Panc1 (cell line): ENCODE measurements around the gene DNAH6. TPM values are rescaled to one million over a fixed set of nuclear protein-coding genes. Genes with fewer than 3 reads are reported as not detected.

Experiments
- ATAC-seq: fragments of 200-7000 bp; cut with Tn5 transposase; 2 replicates; pipeline ENCODE4 v1.9.1; 2020; ENCODE audit warnings: mild to moderate bottlenecking, moderate library complexity
- BruUV-seq: library from RNA; stranded (reverse); fragments of 400-500 nt; replicated peaks from 2 replicates; lab custom pipeline; 2021; lab: Mats Ljungman, UMichigan
- CTCF ChIA-PET: fragments of 300-600 bp; sonication (Branson Sonifier 250); formaldehyde crosslinking; loops from one replicate; lab custom pipeline; 2022; ENCODE audit warnings: antibody characterized with exemption; lab: Charles Lee
- POLR2A ChIA-PET: fragments of 300-600 bp; sonication (Branson Sonifier 250); formaldehyde crosslinking; loops from one replicate; lab custom pipeline; 2022; ENCODE audit warnings: antibody characterized with exemption; lab: Charles Lee
- DNase-seq: peaks from one replicate; pipeline ENCODE4 v3.0.0-alpha.2; 2010; ENCODE audit warnings: low read depth, low spot score
- H3K27ac ChIP-seq: 2 replicates; pipeline ENCODE4 v1.5.1; 2011; ENCODE audit warnings: mild to moderate bottlenecking, low read length, inconsistent platforms
- H3K27me3 ChIP-seq: fragments of 200-500 bp; sonication (Bioruptor generic); 2 replicates; pipeline ENCODE4 v1.6.0; 2014; ENCODE audit warnings: low read length, inconsistent platforms; ENCODE audit not compliant: control insufficient read depth, insufficient read depth
- H3K36me3 ChIP-seq: fragments of 200-500 bp; sonication (Bioruptor generic); 2 replicates; pipeline ENCODE4 v1.5.1; 2014; ENCODE audit warnings: inconsistent platforms, mild to moderate bottlenecking, low read length, moderate library complexity; ENCODE audit not compliant: control insufficient read depth, insufficient read depth
- H3K4me1 ChIP-seq: 2 replicates; pipeline ENCODE4 v1.5.1; 2011; ENCODE audit warnings: inconsistent platforms, mild to moderate bottlenecking, low read length, moderate library complexity; ENCODE audit not compliant: control insufficient read depth, insufficient read depth
- H3K4me3 ChIP-seq, 2 experiments: 2 replicates each; pipeline ENCODE4 v1.5.1; 2011 to 2012; ENCODE audit warnings: low read depth in 2 of 2, low read length in 2 of 2, mild to moderate bottlenecking in 2 of 2, inconsistent platforms in 1 of 2, moderate library complexity in 1 of 2
- H3K9me3 ChIP-seq: fragments of 200-500 bp; sonication (Bioruptor generic); 2 replicates; pipeline ENCODE4 v1.5.1; 2014; ENCODE audit warnings: low read depth, mild to moderate bottlenecking, inconsistent platforms, low read length, moderate library complexity; ENCODE audit not compliant: control insufficient read depth, insufficient read depth
- POLR2AphosphoS5 ChIP-seq: IDR thresholded peaks from 2 replicates; pipeline ENCODE4 v1.6.1; 2012; ENCODE audit warnings: mild to moderate bottlenecking, low read depth, low read length, moderate library complexity
- SIN3A ChIP-seq: IDR thresholded peaks from 2 replicates; pipeline ENCODE4 v1.6.1; 2012; ENCODE audit warnings: low read depth, mild to moderate bottlenecking, low read length, moderate library complexity, borderline replicate concordance; ENCODE audit not compliant: insufficient read depth
- TCF7L2 ChIP-seq: IDR thresholded peaks from 2 replicates; pipeline ENCODE4 v1.6.1; 2011; ENCODE audit warnings: mild to moderate bottlenecking, low read depth, low read length, inconsistent platforms
- in situ Hi-C: cut with HindIII; loops from 2 replicates; pipeline ENCODE4 v1.10.0; 2016; ENCODE audit warnings: low sequenced_read_pairs, low pct_unique_long_range_greater_than_20kb
- intact Hi-C: fragments of 100-400 bp; cut with micrococcal nuclease; formaldehyde crosslinking; loops from one replicate; pipeline ENCODE4 v1.10.0; 2022; ENCODE audit not compliant: unreplicated experiment
- total RNA-seq: library from RNA; stranded (reverse); gene quantifications from one replicate; pipeline ENCODE4 v1.2.1, GENCODE V29; 2021; ENCODE audit not compliant: unreplicated experiment
- TF ChIP-seq, protein P1 (sequence below): fragments of 450-650 bp; IDR thresholded peaks from 2 replicates; pipeline ENCODE4 v1.5.1; 2017; ENCODE audit warnings: mild to moderate bottlenecking
- TF ChIP-seq, protein P2 (sequence below), 2 experiments: IDR thresholded peaks; 2 replicates each; pipeline ENCODE4 v1.6.1; 2011 to 2012; ENCODE audit warnings: low read depth in 2 of 2, control low read depth in 1 of 2, low read length in 1 of 2, mild to moderate bottlenecking in 1 of 2, moderate library complexity in 1 of 2; ENCODE audit not compliant: insufficient read depth in 1 of 2

The DNAH6 gene
- total RNA-seq, 1 experiment from 2014 or later, result 0.26 TPM

DNA sequence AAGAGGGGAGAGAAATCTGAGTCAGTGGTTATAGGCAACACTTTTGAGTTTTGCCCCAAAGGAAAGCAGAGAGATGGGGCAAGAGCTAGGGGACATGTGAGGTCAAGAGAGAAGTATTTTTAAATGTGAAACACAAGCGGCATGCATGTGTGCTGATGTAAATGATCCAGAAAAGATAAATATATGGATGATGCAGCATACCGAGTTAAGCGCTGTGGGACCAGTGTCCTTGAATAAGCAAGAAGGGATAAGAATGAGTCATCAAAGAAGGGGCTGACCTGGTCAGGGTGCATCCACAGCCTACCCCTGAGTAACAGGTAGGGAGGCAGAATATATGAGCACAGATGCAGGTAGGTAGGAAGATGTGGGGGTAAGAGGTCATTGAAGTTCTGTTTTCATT, 183.7 kb downstream of the DNAH6 start:
- Histone ChIP-seq H3K4me3 (no peak overlapping the region), H3K4me1 (no peaks in the 10 kb centered on the region), H3K36me3 (no peaks in the 10 kb centered on the region), H3K9me3 (no peaks in the 10 kb centered on the region), H3K27me3 (peaks cover 4% of the 10 kb centered on the region; the same call in 1 of the 2 replicates), H3K27ac (no peak overlapping the region)
- POLR2A ChIA-PET, result no interaction called here
- intact Hi-C loops, result no loop called here
- TF ChIP-seq SIN3A, result no peak
- TF ChIP-seq, protein P1, sequence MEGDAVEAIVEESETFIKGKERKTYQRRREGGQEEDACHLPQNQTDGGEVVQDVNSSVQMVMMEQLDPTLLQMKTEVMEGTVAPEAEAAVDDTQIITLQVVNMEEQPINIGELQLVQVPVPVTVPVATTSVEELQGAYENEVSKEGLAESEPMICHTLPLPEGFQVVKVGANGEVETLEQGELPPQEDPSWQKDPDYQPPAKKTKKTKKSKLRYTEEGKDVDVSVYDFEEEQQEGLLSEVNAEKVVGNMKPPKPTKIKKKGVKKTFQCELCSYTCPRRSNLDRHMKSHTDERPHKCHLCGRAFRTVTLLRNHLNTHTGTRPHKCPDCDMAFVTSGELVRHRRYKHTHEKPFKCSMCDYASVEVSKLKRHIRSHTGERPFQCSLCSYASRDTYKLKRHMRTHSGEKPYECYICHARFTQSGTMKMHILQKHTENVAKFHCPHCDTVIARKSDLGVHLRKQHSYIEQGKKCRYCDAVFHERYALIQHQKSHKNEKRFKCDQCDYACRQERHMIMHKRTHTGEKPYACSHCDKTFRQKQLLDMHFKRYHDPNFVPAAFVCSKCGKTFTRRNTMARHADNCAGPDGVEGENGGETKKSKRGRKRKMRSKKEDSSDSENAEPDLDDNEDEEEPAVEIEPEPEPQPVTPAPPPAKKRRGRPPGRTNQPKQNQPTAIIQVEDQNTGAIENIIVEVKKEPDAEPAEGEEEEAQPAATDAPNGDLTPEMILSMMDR, result no peak
- no peak for TF ChIP-seq POLR2AphosphoS5
- TF ChIP-seq, protein P2, sequence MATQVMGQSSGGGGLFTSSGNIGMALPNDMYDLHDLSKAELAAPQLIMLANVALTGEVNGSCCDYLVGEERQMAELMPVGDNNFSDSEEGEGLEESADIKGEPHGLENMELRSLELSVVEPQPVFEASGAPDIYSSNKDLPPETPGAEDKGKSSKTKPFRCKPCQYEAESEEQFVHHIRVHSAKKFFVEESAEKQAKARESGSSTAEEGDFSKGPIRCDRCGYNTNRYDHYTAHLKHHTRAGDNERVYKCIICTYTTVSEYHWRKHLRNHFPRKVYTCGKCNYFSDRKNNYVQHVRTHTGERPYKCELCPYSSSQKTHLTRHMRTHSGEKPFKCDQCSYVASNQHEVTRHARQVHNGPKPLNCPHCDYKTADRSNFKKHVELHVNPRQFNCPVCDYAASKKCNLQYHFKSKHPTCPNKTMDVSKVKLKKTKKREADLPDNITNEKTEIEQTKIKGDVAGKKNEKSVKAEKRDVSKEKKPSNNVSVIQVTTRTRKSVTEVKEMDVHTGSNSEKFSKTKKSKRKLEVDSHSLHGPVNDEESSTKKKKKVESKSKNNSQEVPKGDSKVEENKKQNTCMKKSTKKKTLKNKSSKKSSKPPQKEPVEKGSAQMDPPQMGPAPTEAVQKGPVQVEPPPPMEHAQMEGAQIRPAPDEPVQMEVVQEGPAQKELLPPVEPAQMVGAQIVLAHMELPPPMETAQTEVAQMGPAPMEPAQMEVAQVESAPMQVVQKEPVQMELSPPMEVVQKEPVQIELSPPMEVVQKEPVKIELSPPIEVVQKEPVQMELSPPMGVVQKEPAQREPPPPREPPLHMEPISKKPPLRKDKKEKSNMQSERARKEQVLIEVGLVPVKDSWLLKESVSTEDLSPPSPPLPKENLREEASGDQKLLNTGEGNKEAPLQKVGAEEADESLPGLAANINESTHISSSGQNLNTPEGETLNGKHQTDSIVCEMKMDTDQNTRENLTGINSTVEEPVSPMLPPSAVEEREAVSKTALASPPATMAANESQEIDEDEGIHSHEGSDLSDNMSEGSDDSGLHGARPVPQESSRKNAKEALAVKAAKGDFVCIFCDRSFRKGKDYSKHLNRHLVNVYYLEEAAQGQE (IDR thresholded peaks at IDR 0.05; ENCODE audit: insufficient read depth in 1 of 2, low read depth in 2 of 2, low read length in 1 of 2), result no peak
- TF ChIP-seq TCF7L2, result no peak
- ATAC-seq, result no peak
- in situ Hi-C loops, result no loop called here
- CTCF ChIA-PET, result no interaction called here
- BruUV-seq, result no TSS peak
- DNase-seq, result no peak

DNA sequence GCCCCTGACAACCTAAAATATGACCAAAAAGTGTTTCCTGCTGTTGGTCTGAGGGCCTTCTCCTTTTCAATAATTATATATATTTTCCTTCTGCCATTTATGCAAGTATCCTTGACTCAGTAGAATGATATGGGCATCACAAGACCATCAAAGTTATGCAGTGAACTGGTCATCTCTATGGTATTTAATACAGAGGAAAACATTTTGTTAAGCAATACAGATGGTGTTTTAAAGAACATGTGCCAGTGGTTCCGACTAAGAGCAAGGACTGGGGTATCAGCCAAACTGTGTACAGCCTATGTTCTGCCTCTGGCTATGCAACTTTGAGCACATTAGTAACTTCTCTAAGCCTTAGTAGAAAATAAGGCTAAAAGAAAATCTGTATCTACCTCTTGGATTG, 185.6 kb downstream of the DNAH6 start:
- no TSS peak for BruUV-seq
- H3K27me3 ChIP-seq, result peaks cover 3% of the 10 kb centered on the region; the same call in 1 of the 2 replicates
- ChIA-PET CTCF (interaction anchor here (0.6 kb wide), 1 partner anchor 1683 kb away, joined by 4 read pairs; no protein-coding TSS in a partner anchor), POLR2A (no interaction called here)
- no peak for TF ChIP-seq TCF7L2
- TF ChIP-seq, protein P1, result no peak
- TF ChIP-seq POLR2AphosphoS5, result no peak
- TF ChIP-seq, protein P2 (IDR thresholded peaks at IDR 0.05; ENCODE audit: insufficient read depth in 1 of 2, low read depth in 2 of 2, low read length in 1 of 2), result no peak
- no peak for TF ChIP-seq SIN3A
- no peak for DNase-seq
- intact Hi-C loops (no loop called here), in situ Hi-C loops (no loop called here)
- ATAC-seq, result no peak
- H3K27ac ChIP-seq, result no peak overlapping the region
- H3K36me3 ChIP-seq, result no peaks in the 10 kb centered on the region
- H3K9me3 ChIP-seq, result no peaks in the 10 kb centered on the region
- no peak overlapping the region for H3K4me3 ChIP-seq
- H3K4me1 ChIP-seq, result no peaks in the 10 kb centered on the region
